HG03159 (cell line): ENCODE results near the gene ATP2C2.
"Not testable (repeated sequence)": the region's sequence is repeated elsewhere in the genome, so short reads cannot be mapped to it uniquely, and the experiment has no call there.

Experiments
- ATAC-seq: cut with Tn5 transposase; IDR thresholded peaks from one replicate; pipeline ENCODE4 v1.9.1; 2021; ENCODE audit warnings: mild to moderate bottlenecking, moderate library complexity; ENCODE audit not compliant: unreplicated experiment

The ATP2C2 gene

DNA sequence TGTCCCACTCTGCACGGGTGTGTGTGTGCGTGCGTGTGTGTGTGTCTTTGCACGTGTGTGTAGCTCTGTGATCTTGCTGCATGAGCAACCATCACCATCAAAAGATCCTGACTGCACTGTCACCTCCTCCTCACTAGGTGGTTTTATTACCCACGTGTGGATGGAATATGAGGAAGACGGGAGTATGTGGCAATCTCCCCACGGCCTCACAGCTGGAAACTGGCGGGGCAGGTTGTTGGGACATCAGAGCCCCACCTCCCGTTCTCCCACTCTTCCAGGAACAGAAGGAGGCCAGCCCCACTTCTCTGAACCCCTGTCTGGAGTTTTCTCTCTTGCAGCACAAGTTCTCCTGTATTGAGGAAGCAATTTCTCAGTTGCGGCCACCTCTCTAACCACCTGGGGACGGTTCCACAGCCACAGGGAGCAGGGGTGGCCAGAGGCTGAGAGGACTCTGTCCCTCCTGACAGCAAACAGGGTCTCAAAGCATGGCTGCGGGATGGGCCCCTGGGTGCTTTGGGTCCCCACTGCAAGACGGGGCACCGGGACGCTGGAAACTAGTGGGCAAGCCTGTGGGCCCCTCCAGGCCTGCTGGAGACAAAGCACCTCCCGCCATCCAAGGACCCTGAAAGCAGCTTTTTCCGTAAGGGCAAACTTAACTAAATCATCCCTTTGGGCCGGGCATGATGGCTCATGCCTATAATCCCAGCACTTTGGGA is 27.9 kb upstream of the ATP2C2 start:
- ATAC-seq, result no peak

DNA sequence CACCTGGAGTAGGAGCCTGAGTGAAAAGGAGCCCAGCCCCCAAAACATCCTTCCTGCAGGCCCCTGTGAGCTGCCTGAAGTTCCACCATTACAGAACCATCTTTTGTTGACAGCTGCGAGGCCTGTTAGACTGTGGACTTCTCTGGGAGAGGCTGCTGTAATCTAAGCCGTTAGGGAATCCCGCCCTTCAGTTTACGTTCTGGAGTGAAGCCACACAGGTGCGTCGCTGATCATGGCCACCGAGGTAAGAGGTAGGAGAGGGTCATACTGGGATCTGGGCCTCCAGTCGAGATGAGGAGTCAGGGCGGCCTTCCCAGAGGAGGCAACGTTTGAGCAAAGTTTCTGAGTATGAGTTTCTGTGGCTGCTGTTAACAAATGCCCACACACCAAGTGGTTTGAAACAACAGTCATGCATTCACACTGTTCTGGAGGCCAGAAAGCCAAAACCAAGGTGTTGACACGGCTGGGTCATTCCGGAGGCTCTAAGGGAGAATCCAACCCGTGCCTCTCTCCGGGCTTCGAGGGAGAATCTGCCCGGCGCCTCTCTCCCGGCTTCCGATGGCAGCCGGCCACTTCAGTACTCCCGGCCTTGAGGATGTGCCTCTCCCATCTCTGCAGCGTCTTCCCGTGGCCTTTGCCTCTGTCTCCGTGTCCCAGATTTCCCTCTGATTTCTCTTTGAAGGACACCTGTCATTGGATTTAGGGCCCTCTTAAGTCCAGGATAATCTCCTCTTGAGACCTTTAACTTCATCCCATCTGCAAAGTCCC is 26.6 kb upstream of the ATP2C2 start:
- no peak for ATAC-seq

DNA sequence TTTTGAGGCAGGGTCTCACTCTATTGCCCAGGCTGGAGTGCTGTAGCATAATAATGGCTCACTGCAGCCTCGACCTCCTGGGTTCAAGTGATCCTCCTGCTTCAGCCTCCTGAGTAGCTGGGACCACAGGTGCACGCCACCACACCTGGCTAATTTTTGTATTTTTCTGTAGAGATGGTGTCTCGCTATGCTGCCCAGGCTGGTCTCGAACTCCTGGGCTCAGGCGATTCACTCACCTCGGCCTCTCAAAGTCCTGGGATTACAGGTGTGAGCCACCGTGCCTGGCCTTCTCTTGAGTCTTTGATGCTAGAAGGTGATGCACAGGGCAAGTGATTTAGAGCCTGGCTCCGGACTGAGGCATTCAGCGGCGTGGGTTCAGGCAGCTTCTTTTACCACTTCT is 24.5 kb upstream of the ATP2C2 start:
- not testable (repeated sequence) for ATAC-seq

GRCh38 chr16:84344781-84345180 is 23.6 kb upstream of the ATP2C2 start:
- no peak for ATAC-seq

GRCh38 chr16:84347161-84347560 is 21.2 kb upstream of the ATP2C2 start:
- ATAC-seq, result no peak

DNA sequence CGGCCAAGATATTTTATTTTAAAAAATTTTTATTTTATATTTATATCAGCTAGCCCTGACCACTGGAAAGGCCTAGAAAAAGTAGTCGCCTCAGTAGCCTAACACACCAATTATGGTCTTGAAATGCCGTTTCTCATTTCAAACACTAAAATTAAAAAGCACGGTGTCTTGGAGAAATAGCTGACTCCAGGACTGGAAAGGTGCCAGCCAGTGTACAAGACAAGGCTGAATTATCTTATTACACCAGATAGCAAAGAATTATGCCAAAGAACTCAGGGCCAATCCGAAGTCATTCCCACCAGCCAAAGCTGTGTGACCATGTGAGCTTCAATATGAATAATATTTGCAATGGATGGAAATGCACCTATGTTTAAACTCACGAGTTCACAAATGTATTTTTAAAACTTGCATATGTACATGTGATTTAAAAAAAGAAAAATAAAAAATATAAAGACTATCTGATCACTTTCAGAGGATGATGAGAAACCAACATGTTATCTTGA is 19.9 kb upstream of the ATP2C2 start:
- ATAC-seq, result no peak

DNA sequence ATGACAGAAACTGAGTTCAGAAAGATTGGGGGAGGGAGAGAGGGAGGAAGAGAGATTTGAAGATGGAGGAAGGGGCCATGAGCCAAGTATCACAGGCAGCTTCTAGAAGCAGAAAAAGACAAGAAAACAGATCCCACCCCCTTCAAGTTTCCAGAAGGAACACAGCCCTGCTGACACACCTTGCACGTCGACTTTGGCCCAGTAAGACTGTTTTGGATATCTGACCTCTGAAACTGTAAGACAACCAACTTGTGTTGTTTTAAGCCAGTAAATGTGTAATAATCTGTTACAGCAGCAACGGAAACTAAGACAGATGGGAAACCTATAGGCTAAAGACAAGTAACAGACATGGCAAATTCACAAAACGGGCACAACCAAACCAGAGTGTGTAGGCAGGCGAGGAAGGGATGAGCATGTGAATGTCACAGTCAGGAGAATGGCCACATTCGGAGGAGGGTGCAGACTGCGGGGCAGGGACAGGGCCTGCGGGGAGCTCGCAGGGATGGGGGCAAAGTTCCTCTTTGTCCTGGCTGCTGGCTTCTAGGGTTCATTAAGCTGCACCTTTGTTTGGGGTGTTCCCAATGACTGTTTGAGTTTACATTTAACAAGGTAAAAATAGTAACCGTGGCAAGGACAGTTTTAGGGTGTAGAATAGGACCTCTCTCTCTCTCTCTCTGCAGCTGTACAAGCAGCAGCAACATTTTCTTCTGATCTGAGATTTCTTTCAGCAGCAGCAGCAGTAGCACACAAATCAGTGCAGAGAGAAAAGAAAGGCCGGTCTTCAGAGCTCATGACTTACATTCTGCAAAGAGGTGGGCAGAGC is 18.3 kb upstream of the ATP2C2 start:
- ATAC-seq, result no peak

DNA sequence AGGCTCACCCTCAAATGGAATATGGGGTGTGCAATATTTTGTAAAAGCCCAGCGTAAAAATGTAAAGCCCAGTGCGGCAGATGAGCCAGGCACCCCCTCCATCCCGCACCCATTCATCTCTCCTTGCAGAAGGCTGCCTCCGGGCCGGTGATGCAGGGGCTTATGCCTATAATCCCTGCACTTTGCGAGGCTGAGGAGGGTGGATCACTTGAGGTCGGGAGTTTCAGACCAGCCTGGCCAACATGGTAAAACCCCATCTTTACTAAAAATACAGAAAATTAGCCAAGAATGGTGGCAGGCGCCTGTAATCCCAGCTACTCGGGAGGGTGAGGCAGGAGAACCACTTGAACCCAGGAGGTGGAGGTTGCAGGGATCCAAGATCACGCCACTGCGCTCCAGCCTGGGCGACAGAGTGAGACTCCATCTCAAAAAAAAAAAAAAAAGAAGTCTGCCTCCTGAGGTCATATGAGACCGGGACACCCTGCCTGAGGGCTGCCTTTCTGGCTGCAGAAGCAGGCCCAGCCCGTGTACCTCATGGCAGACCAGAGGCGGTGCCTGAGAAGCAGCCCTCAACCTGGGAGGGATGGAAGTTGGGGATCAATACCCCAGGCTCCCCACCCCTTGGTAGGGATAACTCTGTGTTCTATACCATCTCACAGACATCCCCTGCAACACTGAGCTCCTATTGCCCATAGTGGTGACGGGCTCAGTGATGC is 17.5 kb upstream of the ATP2C2 start:
- ATAC-seq, result no peak

DNA sequence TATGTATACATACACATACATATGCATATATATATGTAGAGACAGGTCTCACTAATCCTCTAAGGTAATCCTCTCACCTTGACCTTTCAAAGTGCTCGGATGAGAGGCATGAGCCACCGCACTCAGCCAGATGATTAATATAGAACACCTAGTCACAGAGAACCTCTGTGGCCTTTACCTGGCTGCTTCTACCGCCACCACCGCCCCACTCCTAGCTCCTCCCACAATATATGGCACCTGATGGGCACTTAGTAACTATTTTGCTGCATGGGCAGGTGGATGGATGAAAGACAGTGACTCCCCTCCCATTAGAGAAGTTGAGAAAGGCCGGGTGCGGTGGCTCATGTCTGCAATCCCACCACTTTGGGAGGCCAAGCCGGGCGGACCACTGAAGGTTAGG is 16.7 kb upstream of the ATP2C2 start:
- no peak for ATAC-seq

DNA sequence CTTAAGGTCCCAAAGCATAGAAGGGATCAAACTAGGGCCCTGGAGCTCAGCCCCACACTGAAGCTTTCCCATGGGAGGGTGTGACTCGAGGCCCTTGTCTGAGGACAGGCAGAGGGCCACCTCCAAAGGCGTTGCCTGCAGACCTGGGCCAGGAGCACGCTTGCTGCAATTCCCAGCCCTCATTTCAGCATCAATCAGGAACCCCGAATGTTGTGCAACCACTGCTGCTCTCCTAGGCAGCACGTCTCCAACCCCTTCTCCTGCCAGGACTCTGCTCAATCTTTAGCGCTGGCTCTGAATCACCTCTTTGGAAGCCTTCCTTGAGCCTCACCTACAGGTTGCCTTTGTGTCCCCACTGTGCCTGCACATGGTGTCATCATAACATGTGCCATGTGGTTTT is 14.0 kb upstream of the ATP2C2 start:
- no peak for ATAC-seq

DNA sequence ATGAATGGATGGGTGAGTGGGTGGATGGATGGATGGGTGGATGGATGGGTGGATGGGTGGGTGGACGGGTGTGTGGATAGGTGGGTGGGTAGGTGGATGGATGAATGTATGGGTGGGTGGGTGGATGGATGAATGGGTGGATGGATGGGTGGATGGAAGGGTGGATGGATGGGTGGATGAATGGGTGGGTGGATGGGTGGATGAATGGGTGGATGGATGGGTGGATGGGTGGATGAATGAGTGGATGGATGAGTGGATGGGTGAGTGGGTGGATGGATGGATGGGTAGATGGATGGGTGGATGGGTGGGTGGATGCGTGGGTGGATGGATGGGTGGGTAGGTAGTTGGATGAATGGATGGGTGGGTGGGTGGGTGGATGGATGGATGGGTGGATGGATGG is 13.2 kb upstream of the ATP2C2 start:
- no peak for ATAC-seq

GRCh38 chr16:84356176-84356575 is 12.2 kb upstream of the ATP2C2 start:
- no peak for ATAC-seq

GRCh38 chr16:84356591-84357116 is 11.7 kb upstream of the ATP2C2 start:
- ATAC-seq, result no peak

DNA sequence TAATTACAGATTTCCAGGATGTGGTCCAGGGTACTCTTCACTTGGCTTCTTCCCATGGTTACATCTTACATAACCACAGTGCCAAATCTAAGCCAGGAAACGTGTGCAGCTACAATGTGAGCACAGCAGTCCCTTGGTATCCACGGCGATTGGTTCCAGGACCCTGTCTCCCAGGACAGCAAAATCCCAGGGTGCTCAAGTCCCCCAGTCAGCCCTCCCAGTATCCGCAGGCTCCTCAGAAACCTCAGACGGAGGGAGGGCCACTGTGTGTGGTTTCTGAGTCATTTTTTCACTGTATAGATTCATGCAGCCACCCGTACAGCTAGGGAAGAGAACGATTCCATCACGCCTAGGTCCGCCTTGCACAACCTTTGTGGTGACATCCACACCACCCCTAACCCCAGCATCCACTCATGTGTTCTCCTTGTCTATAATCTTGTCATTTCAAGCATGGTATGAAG is 11.1 kb upstream of the ATP2C2 start:
- ATAC-seq, result no peak

- ATAC-seq, result no peak
Measured at GRCh38 chr16:84358601-84359295, 9.6 kb upstream of the ATP2C2 start.

- no peak for ATAC-seq
Measured at GRCh38 chr16:84359326-84359725, 9.0 kb upstream of the ATP2C2 start.

- no peak for ATAC-seq
Measured at GRCh38 chr16:84360170-84360569, 8.2 kb upstream of the ATP2C2 start.

GRCh38 chr16:84360748-84361147 is 7.6 kb upstream of the ATP2C2 start:
- no peak for ATAC-seq

DNA sequence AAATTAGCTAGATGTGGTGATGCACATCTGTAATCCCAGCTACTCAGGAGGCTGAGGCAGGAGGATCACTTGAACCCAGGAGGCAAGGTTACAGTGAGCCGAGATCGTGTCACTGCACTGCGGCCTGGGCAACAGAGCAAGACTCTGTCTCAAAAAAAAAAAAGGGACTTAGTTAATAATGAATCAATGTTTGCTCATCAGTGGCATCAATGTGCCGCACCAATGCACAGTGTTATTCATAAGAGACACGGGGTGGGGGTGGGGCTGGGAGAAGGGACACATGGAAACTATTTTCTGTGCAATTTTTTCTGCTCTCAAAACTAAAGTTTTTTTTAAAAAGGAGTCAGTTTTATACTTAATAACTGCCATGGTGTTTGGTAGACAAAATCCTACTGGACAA is 6.8 kb upstream of the ATP2C2 start:
- ATAC-seq, result no peak

DNA sequence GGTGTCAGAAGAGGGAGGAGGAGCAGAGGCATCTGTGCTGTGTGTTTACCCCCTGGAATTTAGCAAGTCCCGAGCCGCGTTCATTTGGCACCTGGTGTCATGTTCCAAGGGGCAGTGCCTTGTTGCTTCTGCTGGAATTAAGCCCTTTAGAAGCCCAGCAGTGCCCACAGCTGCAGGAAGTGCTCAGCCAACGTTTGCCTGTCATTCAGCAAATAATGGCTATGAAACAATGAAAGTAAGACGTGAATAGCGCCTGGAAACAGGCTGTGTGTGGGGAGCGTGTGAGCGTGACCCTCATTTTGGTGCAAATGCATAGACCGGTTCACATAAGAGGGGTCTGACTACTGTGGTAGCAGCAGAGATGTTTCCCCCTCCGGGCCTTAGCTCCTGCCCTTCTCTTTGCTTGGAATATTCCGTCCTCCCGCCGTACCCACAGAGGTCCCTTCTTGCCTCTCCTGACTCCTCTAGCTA is 5.8 kb upstream of the ATP2C2 start:
- ATAC-seq, result no peak
